Astrocyte of the cerebellum (primary cell): Measurements from ENCODE around the gene INPP5A.
"Not testable (repeated sequence)": the region's sequence is repeated elsewhere in the genome, so short reads cannot be mapped to it uniquely, and the experiment has no call there.

ENCODE experiments used
- DNase-seq: peaks from one replicate; pipeline ENCODE4 v3.0.0-alpha.2; 2011; ENCODE audit warnings: low read depth
- H3K4me3 ChIP-seq: 2 replicates; pipeline ENCODE4 v1.5.1; 2011; ENCODE audit warnings: mild to moderate bottlenecking, low read depth, low read length, moderate library complexity
- in situ Hi-C: cut with HindIII; loops from 2 replicates; pipeline ENCODE4 v1.10.0; 2017; ENCODE audit warnings: low sequenced_read_pairs
- TF ChIP-seq, protein P1 (sequence below): IDR thresholded peaks from 2 replicates; pipeline ENCODE4 v1.5.1; 2012; ENCODE audit warnings: low read length, low read depth, moderate library complexity, mild to moderate bottlenecking; ENCODE audit errors: missing control alignments

Gene INPP5A

DNA sequence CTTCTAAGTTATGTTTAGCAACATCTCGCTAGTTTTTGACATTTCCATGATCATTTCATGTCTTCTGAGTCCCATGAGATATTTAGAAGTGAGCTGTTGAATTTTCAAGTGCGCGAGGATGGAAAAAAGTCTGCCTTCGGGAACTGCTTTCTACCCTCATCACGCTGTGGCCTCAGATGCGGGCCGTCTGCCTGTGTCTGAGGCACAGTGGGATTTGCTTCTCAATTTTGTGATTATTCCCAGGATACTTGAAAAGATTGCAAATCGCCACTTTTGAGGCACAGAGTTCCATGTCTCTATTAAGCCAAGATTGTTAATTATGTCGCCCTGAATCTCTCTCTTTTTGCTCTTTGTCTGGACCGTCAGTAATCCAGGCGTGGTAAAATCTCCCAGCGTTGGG lies 279.1 kb downstream of the INPP5A start:
- TF ChIP-seq, protein P1, sequence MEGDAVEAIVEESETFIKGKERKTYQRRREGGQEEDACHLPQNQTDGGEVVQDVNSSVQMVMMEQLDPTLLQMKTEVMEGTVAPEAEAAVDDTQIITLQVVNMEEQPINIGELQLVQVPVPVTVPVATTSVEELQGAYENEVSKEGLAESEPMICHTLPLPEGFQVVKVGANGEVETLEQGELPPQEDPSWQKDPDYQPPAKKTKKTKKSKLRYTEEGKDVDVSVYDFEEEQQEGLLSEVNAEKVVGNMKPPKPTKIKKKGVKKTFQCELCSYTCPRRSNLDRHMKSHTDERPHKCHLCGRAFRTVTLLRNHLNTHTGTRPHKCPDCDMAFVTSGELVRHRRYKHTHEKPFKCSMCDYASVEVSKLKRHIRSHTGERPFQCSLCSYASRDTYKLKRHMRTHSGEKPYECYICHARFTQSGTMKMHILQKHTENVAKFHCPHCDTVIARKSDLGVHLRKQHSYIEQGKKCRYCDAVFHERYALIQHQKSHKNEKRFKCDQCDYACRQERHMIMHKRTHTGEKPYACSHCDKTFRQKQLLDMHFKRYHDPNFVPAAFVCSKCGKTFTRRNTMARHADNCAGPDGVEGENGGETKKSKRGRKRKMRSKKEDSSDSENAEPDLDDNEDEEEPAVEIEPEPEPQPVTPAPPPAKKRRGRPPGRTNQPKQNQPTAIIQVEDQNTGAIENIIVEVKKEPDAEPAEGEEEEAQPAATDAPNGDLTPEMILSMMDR: no peak
- H3K4me3 ChIP-seq: no peak overlapping the region
- DNase-seq: no peak
- in situ Hi-C loops: no loop called here

DNA sequence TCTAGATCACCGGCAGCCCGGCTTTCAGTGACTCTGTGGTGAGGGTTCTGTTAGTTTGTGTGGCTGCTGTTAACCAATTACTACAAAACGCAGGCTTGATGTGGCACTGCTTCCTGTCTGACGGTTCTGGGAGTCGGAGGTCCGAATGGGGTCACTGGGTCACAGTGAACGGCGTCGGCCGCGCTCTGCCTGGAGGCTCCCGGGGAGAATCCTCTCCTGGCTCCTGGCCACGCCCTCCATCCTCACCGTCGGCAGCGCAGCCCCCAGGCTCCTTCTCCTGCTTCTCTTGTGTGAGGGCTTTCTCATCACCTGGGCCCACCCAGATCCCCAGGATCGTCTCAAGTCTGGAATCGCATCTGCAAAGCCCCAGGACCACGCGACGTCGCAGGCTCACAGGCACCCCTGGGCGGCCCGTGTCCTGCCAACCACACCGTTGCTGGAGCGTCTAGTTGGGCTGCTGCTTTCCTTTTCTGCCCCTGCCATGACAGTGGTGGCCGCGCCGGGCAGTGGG lies 280.2 kb downstream of the INPP5A start:
- H3K4me3 ChIP-seq: no peak overlapping the region
- TF ChIP-seq, protein P1: no peak
- DNase-seq: no peak
- in situ Hi-C loops: no loop called here

DNA sequence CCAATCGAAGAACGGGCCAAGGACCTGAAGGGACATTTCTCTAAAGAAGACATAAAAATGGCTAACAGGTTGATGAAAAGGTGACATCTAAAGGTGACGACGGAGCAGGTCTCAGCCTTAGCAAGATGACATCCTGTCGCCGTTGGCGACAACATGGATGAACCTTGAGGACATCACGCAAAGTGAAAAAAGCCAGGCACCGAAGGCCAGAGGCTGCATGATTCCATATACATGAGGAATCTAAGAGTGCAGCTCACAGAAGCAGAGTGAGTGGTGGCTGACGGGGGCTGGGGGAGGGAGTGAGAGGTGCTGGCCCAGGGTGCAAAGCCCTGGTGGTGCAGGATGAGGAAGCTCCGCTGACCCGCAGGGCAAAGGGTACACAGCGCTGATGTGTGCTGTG lies 282.5 kb downstream of the INPP5A start:
- TF ChIP-seq, protein P1: no peak
- no peak for DNase-seq

DNA sequence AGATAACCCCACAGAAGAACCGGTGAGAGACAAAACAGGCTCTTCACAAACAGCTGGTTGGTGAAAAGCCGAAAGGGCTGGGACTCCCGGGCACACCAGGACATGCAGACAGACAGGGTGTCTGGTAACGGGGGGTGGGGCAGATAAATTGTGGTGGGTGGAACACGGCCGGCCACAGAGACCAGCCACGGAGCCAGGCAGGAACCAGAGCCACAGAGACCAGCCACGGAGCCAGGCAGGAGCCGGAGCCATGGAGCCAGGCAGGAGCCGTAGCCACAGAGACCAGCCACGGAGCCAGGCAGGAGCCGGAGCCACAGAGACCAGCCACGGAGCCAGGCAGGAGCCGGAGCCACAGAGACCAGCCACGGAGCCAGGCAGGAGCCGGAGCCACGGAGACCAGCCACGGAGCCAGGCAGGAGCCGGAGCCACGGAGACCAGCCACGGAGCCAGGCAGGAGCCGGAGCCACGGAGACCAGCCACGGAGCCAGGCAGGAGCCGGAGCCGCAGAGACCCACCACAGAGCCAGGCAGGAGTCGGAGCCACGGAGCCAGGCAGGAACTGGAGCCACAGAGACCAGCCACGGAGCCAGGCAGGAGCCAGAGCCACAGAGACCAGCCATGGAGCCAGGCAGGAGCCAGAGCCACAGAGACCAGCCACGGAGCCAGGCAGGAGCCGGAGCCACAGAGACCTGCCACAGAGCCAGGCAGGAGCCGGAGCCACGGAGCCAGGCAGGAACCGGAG lies 288.4 kb downstream of the INPP5A start:
- in situ Hi-C loops, H3K4me3 ChIP-seq, DNase-seq: not testable (repeated sequence)

More for the DNA sequence above, 282.5 kb downstream of the INPP5A start:
- H3K4me3 ChIP-seq: no peak overlapping the region
- in situ Hi-C loops: no loop called here

DNA sequence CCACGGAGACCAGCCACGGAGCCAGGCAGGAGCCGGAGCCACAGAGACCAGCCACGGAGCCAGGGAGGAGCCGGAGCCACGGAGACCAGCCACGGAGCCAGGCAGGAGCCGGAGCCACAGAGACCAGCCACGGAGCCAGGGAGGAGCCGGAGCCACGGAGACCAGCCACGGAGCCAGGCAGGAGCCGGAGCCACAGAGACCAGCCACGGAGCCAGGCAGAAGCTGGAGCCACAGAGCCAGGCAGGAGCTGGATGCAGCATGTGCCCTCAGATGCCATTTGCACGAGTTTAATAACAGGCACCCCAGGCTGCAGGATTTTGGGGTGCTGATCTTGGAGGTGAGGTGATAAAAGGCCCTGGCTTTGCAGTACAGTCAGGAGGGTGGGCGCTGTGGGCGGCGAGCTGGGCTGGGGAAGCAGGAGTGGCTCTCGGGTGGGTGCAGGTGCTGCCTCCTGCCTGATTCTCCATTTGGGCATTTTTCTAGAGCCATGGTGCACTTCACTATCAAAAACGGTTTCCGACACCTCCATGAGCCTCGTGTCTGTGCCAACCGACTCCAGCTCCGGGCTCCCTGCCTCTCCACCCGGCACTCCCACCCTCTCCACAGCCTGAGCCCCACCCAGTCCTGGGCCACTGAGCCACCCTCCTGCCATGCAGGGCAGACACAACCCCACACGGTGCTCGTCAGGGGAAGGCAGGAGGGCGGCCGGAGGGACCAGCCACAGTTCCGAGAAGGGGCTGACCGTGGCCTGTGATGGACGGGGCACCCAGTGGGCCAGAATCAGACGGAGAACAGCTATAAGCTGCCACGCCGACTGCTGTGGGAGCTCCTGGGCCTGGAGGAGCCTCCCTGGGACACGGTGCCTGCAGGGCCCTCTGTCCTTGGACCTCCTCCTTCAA lies 289.2 kb downstream of the INPP5A start:
- in situ Hi-C loops: no loop called here
- DNase-seq: no peak
- TF ChIP-seq, protein P1: no peak
- no peak overlapping the region for H3K4me3 ChIP-seq

DNA sequence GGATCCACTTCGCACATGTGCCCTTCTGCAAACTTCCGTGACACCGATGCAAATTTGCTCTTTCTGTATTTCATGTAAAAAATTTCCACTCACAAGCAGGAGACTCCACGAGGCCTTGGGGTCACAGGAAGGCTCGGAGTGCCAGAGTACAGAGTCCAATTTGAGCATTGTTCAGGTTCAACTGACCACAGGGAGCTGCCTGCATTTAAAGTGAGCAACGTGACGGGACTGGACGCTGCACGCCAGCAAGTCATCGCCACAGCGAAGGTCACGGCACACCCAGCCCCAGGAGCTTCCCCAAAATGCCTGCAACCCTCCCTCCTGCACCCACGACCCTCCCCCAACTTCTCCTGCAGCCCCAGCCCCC lies 289.8 kb downstream of the INPP5A start:
- H3K4me3 ChIP-seq: no peak overlapping the region
- in situ Hi-C loops: no loop called here
- DNase-seq: no peak
- TF ChIP-seq, protein P1: no peak
